MV-4-11 (cell line): ENCODE measurements around the gene KATNB1.
"Not testable (repeated sequence)": the region's sequence is repeated elsewhere in the genome, so short reads cannot be mapped to it uniquely, and the experiment has no call there.

Source experiments
- DNase-seq: peaks from one replicate; lab custom pipeline; 2025; lab: John Stamatoyannopoulos, UW

KATNB1 gene

GRCh38 chr16:57725976-57726375 is 9.6 kb upstream of the KATNB1 start:
- DNase-seq: no peak

GRCh38 chr16:57726433-57726947 is 9.1 kb upstream of the KATNB1 start:
- no peak for DNase-seq

GRCh38 chr16:57727610-57728009 is 8.0 kb upstream of the KATNB1 start:
- no peak for DNase-seq

GRCh38 chr16:57728336-57729181 is 7.0 kb upstream of the KATNB1 start:
- DNase-seq: no peak

GRCh38 chr16:57729182-57729484 is 6.4 kb upstream of the KATNB1 start:
- DNase-seq: no peak

GRCh38 chr16:57729852-57730251 is 5.7 kb upstream of the KATNB1 start:
- DNase-seq: not testable (repeated sequence)

- no peak for DNase-seq
These were observed 4.5 kb upstream of the KATNB1 start for GRCh38 chr16:57730771-57731730.

GRCh38 chr16:57732037-57732436 is 3.5 kb upstream of the KATNB1 start:
- peak; percentile 50 for DNase-seq

GRCh38 chr16:57732714-57733113 is 2.9 kb upstream of the KATNB1 start:
- DNase-seq: no peak

- DNase-seq: no peak
These were observed 1.2 kb upstream of the KATNB1 start for GRCh38 chr16:57734308-57734924.

GRCh38 chr16:57734925-57735754 is 430 bp upstream of the KATNB1 start:
- peak; percentile 100 for DNase-seq

- DNase-seq: peak; percentile 68
These were observed 1.1 kb downstream of the KATNB1 start for GRCh38 chr16:57736419-57737351.

- no peak for DNase-seq
These were observed 3.3 kb downstream of the KATNB1 start for GRCh38 chr16:57738844-57739243.

- DNase-seq: no peak
These were observed 4.3 kb downstream of the KATNB1 start for GRCh38 chr16:57739756-57740422.

GRCh38 chr16:57740423-57741071 is 5.0 kb downstream of the KATNB1 start:
- DNase-seq: no peak

- no peak for DNase-seq
These were observed 6.2 kb downstream of the KATNB1 start for GRCh38 chr16:57741660-57742191.

GRCh38 chr16:57742543-57742942 is 7.0 kb downstream of the KATNB1 start:
- DNase-seq: no peak

GRCh38 chr16:57743458-57743857 is 7.9 kb downstream of the KATNB1 start:
- no peak for DNase-seq
